ENCODE measurements around the gene DOCK3. TPM values are rescaled to one million over a fixed set of nuclear protein-coding genes. Genes with fewer than 3 reads are reported as not detected.
A peak's percentile ranks its signal among the peaks of the same experiment; 100 is the strongest.
"Not testable (repeated sequence)": the region's sequence is repeated elsewhere in the genome, so short reads cannot be mapped to it uniquely, and the experiment has no call there.

Gene DOCK3
- total RNA-seq, 1 donor from 2014 or later: 1.3 TPM

- no peak for DNase-seq (ENCODE audit: low spot score)
Measured at GRCh38 chr3:50983887-50984286, 309.2 kb downstream of the DOCK3 start.

GRCh38 chr3:50985893-50986292, 311.2 kb downstream of the DOCK3 start:
- DNase-seq (ENCODE audit: low spot score): no peak

GRCh38 chr3:50986726-50987125, 312.0 kb downstream of the DOCK3 start:
- no peak for DNase-seq (ENCODE audit: low spot score)

- no peak for DNase-seq (ENCODE audit: low spot score)
Measured at GRCh38 chr3:50994537-50994936, 319.8 kb downstream of the DOCK3 start.

- no peak for DNase-seq (ENCODE audit: low spot score)
Measured at GRCh38 chr3:50995085-50995824, 320.5 kb downstream of the DOCK3 start.

- DNase-seq (ENCODE audit: low spot score): no peak
Measured at GRCh38 chr3:51002495-51002894, 327.8 kb downstream of the DOCK3 start.

- no peak for DNase-seq (ENCODE audit: low spot score)
Measured at GRCh38 chr3:51004235-51004634, 329.5 kb downstream of the DOCK3 start.

- no peak for DNase-seq (ENCODE audit: low spot score)
Measured at GRCh38 chr3:51024121-51024520, 349.4 kb downstream of the DOCK3 start.

- DNase-seq (ENCODE audit: low spot score): peak; percentile 62
Measured at GRCh38 chr3:51024765-51025632, 350.3 kb downstream of the DOCK3 start.

GRCh38 chr3:51031666-51032065, 356.9 kb downstream of the DOCK3 start:
- DNase-seq (ENCODE audit: low spot score): no peak

GRCh38 chr3:51035630-51036029, 360.9 kb downstream of the DOCK3 start:
- DNase-seq (ENCODE audit: low spot score): no peak

GRCh38 chr3:51044982-51045381, 370.3 kb downstream of the DOCK3 start:
- no peak for DNase-seq (ENCODE audit: low spot score)

GRCh38 chr3:51052562-51052961, 377.8 kb downstream of the DOCK3 start:
- no peak for DNase-seq (ENCODE audit: low spot score)

- no peak for DNase-seq (ENCODE audit: low spot score)
Measured at GRCh38 chr3:51057121-51057520, 382.4 kb downstream of the DOCK3 start.

GRCh38 chr3:51063053-51063452, 388.3 kb downstream of the DOCK3 start:
- DNase-seq (ENCODE audit: low spot score): no peak

GRCh38 chr3:51075221-51075775, 400.6 kb downstream of the DOCK3 start:
- no peak for DNase-seq (ENCODE audit: low spot score)

GRCh38 chr3:51082363-51082762, 407.6 kb downstream of the DOCK3 start:
- no peak for DNase-seq (ENCODE audit: low spot score)

GRCh38 chr3:51083490-51083889, 408.8 kb downstream of the DOCK3 start:
- DNase-seq (ENCODE audit: low spot score): no peak

- not testable (repeated sequence) for DNase-seq (ENCODE audit: low spot score)
Measured at GRCh38 chr3:51092141-51092540, 417.4 kb downstream of the DOCK3 start.

GRCh38 chr3:51094838-51095237, 420.1 kb downstream of the DOCK3 start:
- not testable (repeated sequence) for DNase-seq (ENCODE audit: low spot score)

GRCh38 chr3:51099794-51100535, 425.2 kb downstream of the DOCK3 start:
- peak; percentile 58 for DNase-seq (ENCODE audit: low spot score)

GRCh38 chr3:51100536-51100851, 425.8 kb downstream of the DOCK3 start:
- DNase-seq (ENCODE audit: low spot score): no peak

Data from mucosa of gallbladder (tissue), 1 donor.